HG03135 (cell line): Measurements from ENCODE around the gene MAML2.

Experiments used
- ATAC-seq: cut with Tn5 transposase; IDR thresholded peaks from one replicate; pipeline ENCODE4 v1.9.1; 2021; ENCODE audit warnings: mild to moderate bottlenecking, moderate library complexity; ENCODE audit not compliant: unreplicated experiment

MAML2 gene

DNA sequence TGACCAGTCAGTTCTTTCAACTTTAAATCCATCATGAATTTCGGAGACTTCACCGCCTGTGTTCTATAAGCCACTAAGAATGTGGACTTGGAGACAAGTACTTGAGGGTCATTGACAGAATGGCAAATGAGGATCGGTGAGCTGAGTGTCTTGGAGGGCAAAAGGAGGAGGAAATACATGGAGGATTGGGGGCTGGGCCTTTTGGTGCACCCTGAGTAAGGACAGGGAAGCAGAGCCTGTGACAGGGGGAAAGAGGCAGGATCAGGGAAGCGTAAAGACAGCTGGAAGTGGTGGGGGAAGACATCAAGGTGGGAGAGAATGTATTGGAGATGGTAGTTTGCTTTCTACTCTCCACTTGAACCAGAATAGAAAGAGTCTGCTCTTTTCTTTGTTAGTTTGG lies 348.7 kb downstream of the MAML2 start:
- ATAC-seq = no peak

DNA sequence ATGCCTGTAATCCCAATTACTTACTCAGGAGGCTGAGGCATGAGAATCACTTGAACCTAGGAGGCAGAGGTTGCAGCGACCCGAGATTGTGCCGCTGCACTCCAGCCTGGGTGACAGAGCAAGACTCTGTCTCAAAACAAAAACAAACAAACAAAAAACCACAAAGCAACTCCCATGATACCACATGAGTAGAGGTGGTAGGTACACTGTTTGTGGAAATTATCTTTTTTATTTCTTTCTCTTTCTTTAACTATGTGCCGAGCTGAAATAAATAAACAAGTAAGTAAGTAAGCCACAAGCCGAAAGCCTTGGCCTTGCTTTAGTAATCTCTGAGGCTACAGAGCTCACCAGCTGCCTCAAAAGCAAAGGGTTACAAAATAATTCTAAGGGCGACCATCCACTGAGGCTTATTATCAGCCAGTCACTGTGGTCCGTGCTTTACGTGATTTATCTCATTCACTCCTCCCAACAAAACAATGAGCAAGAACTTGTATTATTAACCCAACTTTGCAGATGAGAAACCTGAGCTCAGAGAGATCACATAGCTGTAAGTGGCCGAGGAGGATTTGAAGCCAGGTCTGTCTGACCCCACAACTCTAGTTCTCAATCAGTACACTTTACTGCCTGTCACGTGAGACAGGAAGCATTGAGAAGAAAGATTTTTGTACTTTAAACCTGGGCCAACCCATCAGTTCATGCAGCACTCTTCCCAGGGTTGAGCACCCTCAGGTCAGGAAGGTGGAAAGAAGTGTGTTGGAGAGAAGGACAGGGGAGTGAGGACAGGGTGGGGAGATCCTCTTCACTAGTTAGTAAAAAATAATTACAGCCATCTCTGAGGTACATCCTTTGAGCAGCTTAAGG lies 349.3 kb downstream of the MAML2 start:
- no peak for ATAC-seq

GRCh38 chr11:95991545-95991944 lies 351.4 kb downstream of the MAML2 start:
- no peak for ATAC-seq

DNA sequence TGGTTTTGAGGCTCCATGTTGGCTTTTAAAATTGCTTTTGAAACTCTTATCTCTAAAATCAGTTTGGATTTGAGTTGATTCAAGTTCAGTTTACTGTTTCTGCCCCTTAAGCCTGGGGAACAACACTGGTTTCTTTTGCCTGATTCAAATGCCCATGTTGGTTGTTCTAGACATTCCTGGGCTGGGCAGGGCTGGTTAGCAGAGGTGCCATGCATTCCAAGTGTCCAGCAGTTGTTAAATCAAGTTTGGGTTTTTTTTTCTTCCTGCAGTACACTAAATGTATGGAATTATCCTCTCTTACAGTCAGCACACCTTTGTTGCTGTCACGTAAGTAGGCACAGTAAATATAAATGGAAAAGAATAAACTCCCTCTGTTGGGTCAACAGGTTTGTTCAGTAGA lies 351.9 kb downstream of the MAML2 start:
- no peak for ATAC-seq

DNA sequence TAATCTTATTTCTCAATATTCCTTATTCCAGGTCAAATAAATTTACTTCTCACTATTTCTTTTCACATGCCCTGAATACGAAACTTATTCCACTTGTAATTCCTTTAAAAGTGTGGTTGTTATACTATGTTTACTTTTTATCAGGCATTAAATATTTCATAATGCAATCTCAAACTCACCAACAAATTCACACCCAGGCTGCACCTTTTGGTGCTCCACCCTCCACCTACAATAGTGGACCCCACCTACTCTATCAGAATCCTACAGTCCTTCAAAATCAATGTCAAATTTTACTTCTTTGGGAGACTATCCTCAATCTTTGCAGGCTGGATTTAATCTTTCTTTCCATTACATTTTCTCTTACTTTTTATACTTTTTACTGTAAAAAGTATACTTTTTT lies 353.2 kb downstream of the MAML2 start:
- ATAC-seq = no peak

DNA sequence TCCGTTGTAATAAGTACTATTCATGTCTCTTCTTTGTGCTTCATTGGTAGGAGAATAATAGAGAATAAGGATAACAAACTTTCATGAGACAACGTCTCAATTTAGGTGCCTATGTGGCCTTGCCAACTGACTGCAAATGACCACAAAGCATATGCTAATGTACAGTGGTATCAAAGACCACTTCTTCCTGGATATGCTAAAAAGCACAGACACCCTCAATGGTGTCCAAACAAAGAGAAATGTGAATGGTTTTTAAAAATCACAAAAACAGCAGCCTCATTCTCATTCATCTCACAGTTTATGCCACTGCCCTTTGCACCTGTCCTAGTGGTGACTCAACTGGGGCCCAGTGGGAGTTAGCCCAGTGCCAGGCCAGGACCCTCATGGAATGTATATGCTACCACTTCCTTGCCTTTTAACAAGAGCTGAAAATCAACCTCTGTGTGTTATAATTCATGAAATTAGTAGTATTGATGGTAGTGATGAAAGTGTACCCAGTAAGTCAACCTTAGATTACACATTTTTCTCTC lies 353.9 kb downstream of the MAML2 start:
- no peak for ATAC-seq

- no peak for ATAC-seq
Observed at GRCh38 chr11:95985174-95985808, 357.7 kb downstream of the MAML2 start.

- ATAC-seq = no peak
Observed at GRCh38 chr11:95984072-95984471, 358.9 kb downstream of the MAML2 start.

DNA sequence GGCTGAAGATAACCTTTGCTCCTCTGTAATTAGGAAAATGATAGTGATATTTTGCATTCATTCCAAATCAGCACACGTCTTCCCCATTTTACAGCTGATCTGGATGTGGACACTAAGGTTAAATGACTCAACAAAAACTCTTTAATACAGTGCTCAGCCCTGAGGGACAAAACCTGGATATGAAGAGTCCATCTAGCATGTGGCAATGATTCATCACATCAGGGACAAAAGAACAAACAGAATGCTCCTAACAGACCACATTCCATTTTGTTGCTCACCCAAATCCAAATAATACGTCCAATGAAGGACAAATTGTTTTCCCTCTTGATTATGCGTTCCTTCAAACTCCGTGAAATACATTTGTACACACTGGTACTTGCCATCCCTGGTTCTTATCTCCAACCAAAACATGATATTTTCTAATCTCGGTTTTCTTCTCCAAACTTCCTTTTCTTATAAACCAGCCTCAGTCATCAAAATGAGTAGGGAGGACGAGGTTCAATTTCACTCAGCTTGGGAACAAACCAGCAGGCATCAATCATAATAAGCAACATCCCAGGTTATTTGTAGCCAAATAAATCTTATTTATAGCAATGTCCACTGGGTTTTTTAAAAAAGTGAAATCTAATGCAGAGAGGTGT lies 365.3 kb downstream of the MAML2 start:
- no peak for ATAC-seq

GRCh38 chr11:95976550-95976949 lies 366.4 kb downstream of the MAML2 start:
- no peak for ATAC-seq

DNA sequence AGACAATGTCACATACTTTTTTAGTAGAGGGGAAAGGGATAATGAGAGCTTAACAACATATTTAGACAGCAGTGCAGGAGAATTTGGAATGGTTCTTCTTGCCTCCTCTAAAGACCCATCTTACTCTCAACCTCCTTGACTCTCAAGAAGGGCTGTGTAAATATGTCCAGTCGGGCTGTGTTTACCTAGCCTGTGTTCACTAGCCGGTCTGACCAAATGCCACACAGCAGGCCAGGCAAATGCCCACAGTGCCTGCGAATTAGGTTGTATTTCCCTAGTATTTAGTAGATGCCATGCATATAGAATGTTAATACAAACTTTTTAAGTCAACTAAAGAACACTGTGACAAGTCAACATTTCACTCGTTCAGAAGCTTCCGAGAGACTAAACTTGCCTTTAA lies 367.7 kb downstream of the MAML2 start:
- ATAC-seq = no peak

GRCh38 chr11:95972060-95972459 lies 370.9 kb downstream of the MAML2 start:
- ATAC-seq = no peak

DNA sequence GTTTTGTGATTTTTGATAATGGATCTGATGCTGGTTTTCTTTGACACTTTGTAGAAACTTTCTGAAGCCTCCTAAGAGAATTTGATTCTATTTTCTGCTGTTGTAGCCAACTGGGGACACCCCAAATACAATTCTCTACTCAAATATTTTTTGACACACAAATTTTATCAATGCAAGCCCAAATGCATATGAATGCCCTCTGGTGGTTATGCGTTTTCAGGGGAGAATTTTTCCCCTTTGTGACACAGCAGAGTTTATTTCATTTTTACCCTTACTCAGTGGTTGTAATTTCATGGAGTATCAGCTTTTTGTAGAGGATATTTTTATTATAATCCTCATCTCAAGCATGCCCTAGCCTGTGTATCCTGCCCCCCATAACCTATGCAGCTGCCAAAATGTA lies 374.4 kb downstream of the MAML2 start:
- no peak for ATAC-seq

- no peak for ATAC-seq
Observed at GRCh38 chr11:95964281-95964680, 378.7 kb downstream of the MAML2 start.

DNA sequence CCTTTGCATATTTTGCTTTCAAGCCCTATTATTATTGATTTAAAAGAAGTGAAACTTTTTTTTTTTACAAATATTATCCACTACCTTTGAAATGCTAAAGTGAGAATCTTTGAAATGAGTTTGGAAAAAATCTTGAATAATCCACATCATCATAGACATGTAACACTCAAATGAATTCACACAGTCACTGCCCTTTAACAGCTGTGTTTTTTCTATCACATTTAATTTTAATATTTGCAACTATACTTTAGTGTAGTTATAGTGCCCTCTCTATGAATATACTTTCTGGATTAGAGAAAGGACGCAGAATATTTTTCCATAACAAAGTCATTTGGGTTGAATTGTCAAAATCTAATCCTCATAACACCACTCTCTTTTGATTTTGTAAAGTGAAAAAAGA lies 381.2 kb downstream of the MAML2 start:
- ATAC-seq = no peak

DNA sequence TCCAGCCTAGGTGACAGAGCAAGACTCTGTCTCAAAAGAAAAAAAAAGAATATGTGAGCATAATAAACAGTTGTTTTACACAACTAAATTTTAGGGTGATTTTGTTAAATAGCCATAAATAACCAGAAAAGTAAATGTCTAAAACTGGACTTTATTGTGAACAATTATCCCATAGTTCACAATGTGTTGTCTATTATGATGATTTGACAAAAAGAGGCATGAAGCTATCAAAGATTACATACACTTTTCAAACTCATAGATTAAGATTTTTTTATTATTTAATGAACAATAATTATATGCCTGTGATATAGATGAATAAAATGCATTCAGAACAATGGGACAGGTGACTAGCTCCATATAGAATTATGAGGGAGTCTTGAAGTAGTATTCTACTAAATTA lies 392.1 kb downstream of the MAML2 start:
- ATAC-seq = no peak

- ATAC-seq = no peak
Observed at GRCh38 chr11:95948637-95949036, 394.4 kb downstream of the MAML2 start.

- no peak for ATAC-seq
Observed at GRCh38 chr11:95944623-95945022, 398.4 kb downstream of the MAML2 start.

- no peak for ATAC-seq
Observed at GRCh38 chr11:95943546-95943945, 399.4 kb downstream of the MAML2 start.

DNA sequence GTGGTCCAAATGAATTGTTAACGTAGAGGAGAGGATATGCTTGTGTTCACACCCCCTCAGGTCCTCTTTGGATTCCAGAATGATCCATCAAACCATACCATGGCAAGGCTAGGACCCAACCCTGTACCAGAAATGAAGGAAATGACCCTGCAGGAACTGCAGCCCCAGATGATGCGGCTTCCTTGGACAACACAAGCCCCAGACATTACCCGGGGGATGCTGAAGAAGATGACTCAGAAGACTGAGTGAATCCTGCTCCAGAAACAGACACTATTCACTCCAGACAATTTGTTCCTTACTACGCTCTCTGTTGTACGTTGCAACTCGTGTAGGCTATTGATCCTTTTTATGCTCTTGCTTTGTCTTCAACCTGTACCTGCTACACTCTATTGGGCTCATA lies 403.9 kb downstream of the MAML2 start:
- ATAC-seq = no peak

DNA sequence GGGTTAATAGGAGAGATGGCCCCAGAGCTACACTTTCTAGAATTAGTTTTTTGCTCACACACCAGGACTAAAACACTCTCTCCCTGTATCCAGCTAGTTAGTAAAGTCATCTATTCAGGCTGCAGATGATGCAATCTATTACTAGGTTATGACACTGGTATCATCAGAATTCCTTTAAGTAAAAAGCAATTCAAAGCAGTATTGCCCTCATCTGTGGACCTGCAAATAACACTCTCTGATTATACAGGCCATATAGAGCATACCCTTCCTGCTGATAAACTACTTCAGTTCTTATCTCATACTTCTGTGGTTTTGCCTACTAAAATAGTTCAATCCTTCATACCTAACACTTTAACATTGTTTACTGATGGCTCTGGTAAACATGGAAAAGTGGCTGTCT lies 405.6 kb downstream of the MAML2 start:
- ATAC-seq = no peak

- no peak for ATAC-seq
Observed at GRCh38 chr11:95933594-95933993, 409.4 kb downstream of the MAML2 start.
